Measurements from ENCODE around the gene CPED1. TPM values are rescaled to one million over a fixed set of nuclear protein-coding genes. Genes with fewer than 3 reads are reported as not detected.
"Not testable (repeated sequence)": the region's sequence is repeated elsewhere in the genome, so short reads cannot be mapped to it uniquely, and the experiment has no call there.

Gene CPED1
- total RNA-seq, 1 experiment from 2014 or later, result 1.8 TPM

- Histone ChIP-seq H3K4me3 (ENCODE audit: low read length) (no peak overlapping the region), H3K9ac (ENCODE audit: low read length) (no peak overlapping the region), H3K27ac (ENCODE audit: low read length) (no peak overlapping the region), H2AFZ (ENCODE audit: low read length) (no peak overlapping the region), H3K36me3 (ENCODE audit: low read depth, low read length) (no peaks in the 10 kb centered on the region), H3F3A (ENCODE audit: low read length, unreplicated experiment) (no peaks in the 10 kb centered on the region), H3K79me2 (ENCODE audit: low read length) (no peaks in the 10 kb centered on the region), H3K4me1 (ENCODE audit: insufficient read depth, low read length) (peaks cover 23% of the 10 kb centered on the region), H3K27me3 (ENCODE audit: low read length) (no peaks in the 10 kb centered on the region), H3K9me3 (ENCODE audit: low read length) (no peaks in the 10 kb centered on the region), H3K9me2 (replicated peaks; ENCODE audit: low read length) (no peaks in the 10 kb centered on the region), H3K4me2 (ENCODE audit: low read length) (0 out of 2 replicates have a peak overlapping the region, but pooled peaks have one; percentile 19), H4K20me1 (ENCODE audit: low read length) (no peaks in the 10 kb centered on the region)
- TF ChIP-seq CTCF (conservative IDR thresholded peaks at IDR 0.05; ENCODE audit: low read depth, low read length) (no peak), EZH2phosphoT487 (IDR thresholded peaks at IDR 0.05; ENCODE audit: borderline replicate concordance, low read length) (no peak), EZH2 (IDR thresholded peaks at IDR 0.05; ENCODE audit: low read length, unreplicated experiment) (no peak)
- ChIA-PET POLR2A (ENCODE audit: unreplicated experiment) (no interaction called here), CTCF (no interaction called here)
- intact Hi-C loops (cut with micrococcal nuclease), result loop anchor here (10.0 kb wide), 1 partner anchor 353 kb away; no protein-coding TSS in a partner anchor
- DNase-seq (peak; percentile 66), ATAC-seq (peak; percentile 89)
- BruUV-seq (replicated peaks), result no TSS peak
Observed at GRCh38 chr7:120981888-120982615, 6.5 kb upstream of the CPED1 start.

- H3K36me3 ChIP-seq (ENCODE audit: low read depth, low read length); DNase-seq; H4K20me1 ChIP-seq (ENCODE audit: low read length); BruUV-seq (replicated peaks); H2AFZ ChIP-seq (ENCODE audit: low read length); H3K79me2 ChIP-seq (ENCODE audit: low read length); H3K9me2 ChIP-seq (replicated peaks; ENCODE audit: low read length); POLR2A ChIA-PET (ENCODE audit: unreplicated experiment); H3F3A ChIP-seq (ENCODE audit: low read length, unreplicated experiment); H3K4me3 ChIP-seq (ENCODE audit: low read length); H3K9ac ChIP-seq (ENCODE audit: low read length); H3K27me3 ChIP-seq (ENCODE audit: low read length); ATAC-seq; H3K4me2 ChIP-seq (ENCODE audit: low read length); CTCF ChIA-PET; H3K27ac ChIP-seq (ENCODE audit: low read length); H3K9me3 ChIP-seq (ENCODE audit: low read length): not testable (repeated sequence)
- H3K4me1 ChIP-seq (ENCODE audit: insufficient read depth, low read length), result peaks cover 29% of the 10 kb centered on the region
- intact Hi-C loops (cut with micrococcal nuclease), result loop anchor here (10.0 kb wide), 1 partner anchor 351 kb away; no protein-coding TSS in a partner anchor
Observed at GRCh38 chr7:120983592-120983991, 4.9 kb upstream of the CPED1 start.

- H3K36me3 ChIP-seq (ENCODE audit: low read depth, low read length), result no peaks in the 10 kb centered on the region; the same call in 1 of the 2 replicates
- BruUV-seq (replicated peaks), result no TSS peak
- H2AFZ ChIP-seq (ENCODE audit: low read length), result no peak overlapping the region
- H3K4me3 ChIP-seq (ENCODE audit: low read length), result no peak overlapping the region
- H3F3A ChIP-seq (ENCODE audit: low read length, unreplicated experiment), result no peaks in the 10 kb centered on the region
- DNase-seq, result no peak
- H3K9me3 ChIP-seq (ENCODE audit: low read length), result no peaks in the 10 kb centered on the region
- H3K9me2 ChIP-seq (replicated peaks; ENCODE audit: low read length), result no peaks in the 10 kb centered on the region
- CTCF ChIA-PET, result no interaction called here
- TF ChIP-seq CTCF (conservative IDR thresholded peaks at IDR 0.05; ENCODE audit: low read depth, low read length), result no peak
- no peak for TF ChIP-seq EZH2phosphoT487 (IDR thresholded peaks at IDR 0.05; ENCODE audit: borderline replicate concordance, low read length)
- no peak for TF ChIP-seq EZH2 (IDR thresholded peaks at IDR 0.05; ENCODE audit: low read length, unreplicated experiment)
- H3K79me2 ChIP-seq (ENCODE audit: low read length), result no peaks in the 10 kb centered on the region
- no peak for ATAC-seq
- H3K27ac ChIP-seq (ENCODE audit: low read length), result no peak overlapping the region
- no peak overlapping the region for H3K9ac ChIP-seq (ENCODE audit: low read length)
- intact Hi-C loops (cut with micrococcal nuclease), result loop anchor here (10.0 kb wide), 1 partner anchor 350 kb away; no protein-coding TSS in a partner anchor
- H3K4me2 ChIP-seq (ENCODE audit: low read length), result no peak overlapping the region
- POLR2A ChIA-PET (ENCODE audit: unreplicated experiment), result no interaction called here
- peaks cover 36% of the 10 kb centered on the region for H3K4me1 ChIP-seq (ENCODE audit: insufficient read depth, low read length)
- H4K20me1 ChIP-seq (ENCODE audit: low read length), result no peaks in the 10 kb centered on the region
- no peaks in the 10 kb centered on the region for H3K27me3 ChIP-seq (ENCODE audit: low read length)
Observed at GRCh38 chr7:120984406-120984805, 4.1 kb upstream of the CPED1 start.

Measured in PC-3 (cell line).